Small intestine (tissue), 7 donors: Measurements from ENCODE around the gene RAMACL. TPM values are rescaled to one million over a fixed set of nuclear protein-coding genes. Genes with fewer than 3 reads are reported as not detected.

Experiments
- DNase-seq, 2 donors: peaks; one replicate each; pipeline versions ENCODE4 v3.0.0 to v3.0.0-alpha.2; 2013
- FAIRE-seq: peaks from 2 replicates; lab custom pipeline; 2012; peaks lifted over from hg19 to GRCh38; lab: Jason Lieb, UNC
- H3K27ac ChIP-seq, 3 donors: one replicate each; pipeline ENCODE4 v1.5.1; 2013; ENCODE audit warnings: low read length in 2 of 3, mild to moderate bottlenecking in 2 of 3, control low read depth in 1 of 3, inconsistent platforms in 1 of 3, low read depth in 1 of 3, moderate library complexity in 1 of 3
- H3K27me3 ChIP-seq, 3 donors: one replicate each; pipeline ENCODE4 v1.6.1; 2013; ENCODE audit warnings: low read length in 3 of 3, inconsistent platforms in 1 of 3; ENCODE audit not compliant: control insufficient read depth in 3 of 3, insufficient read depth in 3 of 3
- H3K36me3 ChIP-seq, 3 donors: one replicate each; pipeline ENCODE4 v1.6.1; 2013; ENCODE audit warnings: low read length in 3 of 3, inconsistent platforms in 1 of 3, low read depth in 1 of 3, mild to moderate bottlenecking in 1 of 3, moderate library complexity in 1 of 3; ENCODE audit not compliant: control insufficient read depth in 3 of 3, insufficient read depth in 2 of 3
- H3K4me1 ChIP-seq, 3 donors: one replicate each; pipeline ENCODE4 v1.6.1; 2013; ENCODE audit warnings: low read length in 2 of 3, inconsistent platforms in 1 of 3, low read depth in 1 of 3, mild to moderate bottlenecking in 1 of 3, moderate library complexity in 1 of 3; ENCODE audit not compliant: control insufficient read depth in 3 of 3, insufficient read depth in 2 of 3
- H3K4me3 ChIP-seq, 3 donors: one replicate each; pipeline ENCODE4 v1.5.1; 2013; ENCODE audit warnings: low read length in 3 of 3, control low read depth in 1 of 3, inconsistent platforms in 1 of 3, low read depth in 1 of 3, mild to moderate bottlenecking in 1 of 3, moderate library complexity in 1 of 3
- H3K9me3 ChIP-seq, 2 donors: one replicate each; pipeline ENCODE4 v1.6.1; 2013; ENCODE audit warnings: low read depth in 1 of 2, low read length in 1 of 2; ENCODE audit not compliant: control insufficient read depth in 2 of 2, insufficient read depth in 1 of 2
- WGBS, 3 donors: extraction: QIAGEN DNeasy Blood & Tissue Kit; methylation state at CpG; one replicate each; pipeline ENCODE4 v1.1.7; 2013; 5-methylcytosine and 5-hydroxymethylcytosine counted together
- polyA plus RNA-seq, 4 donors: library from polyadenylated mRNA; stranded (reverse) in 3 of 4; unstranded in 1 of 4; fragments of 200-250 nt in 3 of 4; fragments of 120-200 nt in 1 of 4; gene quantifications; one replicate each; pipeline versions ENCODE4 v1.2.1 to v1.2.3, GENCODE V29; 2013
- donor health status: healthy with polysubstance abuse.
- donor health status: control.
- donor health status: control.
- donor health status: Bipolar disorder and iron deficiency.
- donor health status: healthy.

RAMACL gene
- polyA plus RNA-seq, 4 donors, result 0.16 to 0.24 TPM; not detected in 2

DNA sequence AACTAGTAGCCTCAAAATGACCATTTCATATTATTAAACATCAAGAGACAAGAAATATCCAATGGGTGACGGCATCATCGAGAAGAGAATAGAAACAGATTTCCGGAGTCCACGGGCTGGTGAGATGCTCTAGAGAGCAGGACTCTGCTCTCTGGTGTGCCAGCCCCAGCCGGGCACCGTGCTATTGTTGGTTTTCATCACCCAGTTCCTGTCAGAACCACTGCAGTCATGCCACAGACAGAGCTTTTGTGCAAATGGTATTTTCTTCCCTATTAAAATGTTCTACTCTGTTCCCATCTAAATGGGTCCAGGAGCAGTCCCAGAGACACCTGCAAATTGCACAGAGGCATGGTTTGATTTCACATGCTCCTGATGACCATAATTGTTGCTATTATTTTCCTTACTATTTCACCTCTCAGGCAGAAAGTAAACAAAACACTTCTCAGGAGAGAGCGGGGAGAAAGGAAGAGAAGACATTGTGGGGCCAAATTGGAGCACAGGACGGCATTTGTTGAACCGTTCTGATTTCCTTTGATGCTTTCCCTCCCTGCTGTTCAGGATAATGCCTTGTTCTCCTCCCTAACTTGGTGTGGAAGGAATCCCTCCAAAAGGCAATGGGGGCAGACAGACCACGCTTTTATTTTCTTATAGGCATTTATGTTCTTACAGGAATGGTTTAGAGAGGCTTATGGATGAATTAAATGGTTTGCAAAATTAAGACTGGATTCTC, 11.4 kb upstream of the RAMACL start:
- Histone ChIP-seq H3K9me3 (no peaks in the 10 kb centered on the region), H3K27me3 (no peaks in the 10 kb centered on the region), H3K27ac (peak overlapping the region in 2 of 3 donors; percentile 8 to 71), H3K36me3 (peaks cover 0 to 5% (median 0%) of the 10 kb centered on the region in 3 donors), H3K4me3 (no peak overlapping the region), H3K4me1 (no peaks in the 10 kb centered on the region)
- WGBS, 3 donors, result 78 to 92% (median 89%) methylated on average over 10 of the region's 10 CpGs
- DNase-seq, result no peak
- FAIRE-seq, result no peak

DNA sequence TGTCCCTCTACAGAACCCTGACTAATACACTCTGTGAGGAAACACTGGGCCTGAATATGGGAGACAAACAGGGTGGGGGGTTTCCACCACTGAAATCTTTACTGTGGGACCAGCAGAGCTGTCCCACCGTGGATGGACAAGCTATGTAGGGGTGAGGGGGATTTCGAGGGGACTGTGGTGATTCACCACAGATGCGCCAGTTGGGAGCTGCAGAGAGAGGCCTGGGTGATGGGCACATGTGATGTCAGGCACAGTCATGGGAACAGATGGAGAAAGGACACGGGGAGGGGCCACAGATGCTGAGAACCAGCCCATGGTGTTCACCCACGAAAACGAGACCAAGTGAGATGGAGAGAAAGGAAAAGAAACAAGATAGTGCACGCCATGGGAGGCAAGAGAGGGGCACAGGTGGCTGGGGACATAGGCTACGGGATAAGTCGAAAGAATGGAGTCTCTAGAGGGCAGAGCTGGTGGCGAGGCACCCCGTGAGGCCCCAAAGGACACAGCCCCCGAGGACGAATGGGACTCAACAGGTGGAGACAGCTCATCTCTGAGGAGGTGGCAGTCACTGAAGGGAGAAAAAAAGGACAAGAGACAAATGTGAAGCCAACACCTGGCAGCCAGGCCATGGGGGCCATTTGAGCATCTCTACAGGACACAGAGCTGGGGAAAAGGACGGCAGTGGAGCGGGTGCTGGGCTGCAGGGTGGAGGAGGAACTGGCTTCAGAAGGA, 10.5 kb upstream of the RAMACL start:
- H3K4me1 ChIP-seq, result no peaks in the 10 kb centered on the region
- H3K27ac ChIP-seq, result peak overlapping the region in 1 of 3 donors; percentile 4
- WGBS, 3 donors, result 86 to 91% (median 91%) methylated on average over 15 of the region's 15 CpGs
- no peaks in the 10 kb centered on the region for H3K9me3 ChIP-seq
- peaks cover 0 to 5% (median 0%) of the 10 kb centered on the region in 3 donors for H3K36me3 ChIP-seq
- no peak for FAIRE-seq
- no peaks in the 10 kb centered on the region for H3K27me3 ChIP-seq
- no peak overlapping the region for H3K4me3 ChIP-seq
- no peak for DNase-seq

DNA sequence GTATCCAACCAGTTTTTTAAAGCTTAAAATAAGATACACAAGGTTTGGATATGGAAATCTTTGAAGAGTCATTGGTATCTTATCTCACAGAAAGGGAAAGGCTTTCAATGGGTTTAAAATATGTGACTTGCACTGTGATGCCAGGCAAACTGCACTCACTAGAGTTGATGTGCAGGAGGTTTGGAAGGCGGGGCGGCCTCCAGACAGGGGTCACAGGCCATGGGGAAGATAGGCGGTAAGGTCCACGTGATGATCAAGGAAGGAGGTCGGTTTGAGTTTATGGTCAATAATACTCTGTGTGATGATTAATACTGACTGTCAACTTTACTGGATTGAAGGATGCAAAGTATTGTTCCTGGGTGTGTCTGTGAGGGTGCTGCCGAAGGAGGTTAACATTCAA, 9.5 kb upstream of the RAMACL start:
- no peak for FAIRE-seq
- no peak for DNase-seq
- Histone ChIP-seq H3K4me3 (no peak overlapping the region), H3K9me3 (no peaks in the 10 kb centered on the region), H3K27me3 (no peaks in the 10 kb centered on the region), H3K27ac (peak overlapping the region in 1 of 3 donors; percentile 29), H3K4me1 (no peaks in the 10 kb centered on the region), H3K36me3 (peaks cover 0 to 5% (median 0%) of the 10 kb centered on the region in 3 donors)
- WGBS, 3 donors, result 56 to 76% (median 73%) methylated on average over 6 of the region's 6 CpGs

DNA sequence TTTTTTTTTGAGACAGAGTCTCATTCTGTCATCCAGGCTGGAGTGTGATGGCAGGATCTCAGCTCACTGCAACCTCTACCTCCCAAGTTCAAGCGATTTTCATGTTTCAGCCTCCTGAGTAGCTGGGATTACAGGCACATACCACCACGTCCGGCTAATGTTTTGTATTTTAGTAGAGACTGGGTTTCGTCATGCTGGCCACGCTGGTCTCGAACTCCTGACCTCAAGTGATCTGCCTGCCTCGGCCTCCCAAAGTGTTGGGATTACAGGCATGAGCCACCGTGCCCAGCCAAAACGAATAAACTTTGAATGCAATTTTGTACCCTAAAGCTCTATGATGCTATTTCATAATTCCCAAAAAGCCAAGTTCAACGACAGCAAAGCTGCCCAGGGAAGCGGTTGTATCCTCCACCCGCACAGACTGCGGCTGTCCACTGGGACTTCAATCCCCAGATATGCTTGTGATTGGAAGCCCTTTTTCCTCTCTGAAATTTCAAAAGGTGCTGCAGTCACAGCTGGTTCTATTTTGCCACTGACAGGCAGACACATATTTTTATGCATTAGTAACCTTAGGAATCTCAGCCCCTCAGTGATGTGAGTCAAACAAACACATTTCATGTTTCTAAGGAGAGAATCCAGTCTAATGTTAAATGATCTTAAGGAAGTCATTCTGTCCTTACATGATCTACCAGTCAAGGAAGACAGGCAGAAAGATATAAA, 8.7 kb upstream of the RAMACL start:
- Histone ChIP-seq H3K27me3 (no peaks in the 10 kb centered on the region), H3K27ac (peak overlapping the region in 1 of 3 donors; percentile 1), H3K9me3 (no peaks in the 10 kb centered on the region), H3K36me3 (peaks cover 0 to 5% (median 0%) of the 10 kb centered on the region in 3 donors), H3K4me1 (no peaks in the 10 kb centered on the region), H3K4me3 (no peak overlapping the region)
- 90 to 93% (median 92%) methylated on average over 13 of the region's 13 CpGs for WGBS, 3 donors
- DNase-seq (no peak), FAIRE-seq (no peak)

DNA sequence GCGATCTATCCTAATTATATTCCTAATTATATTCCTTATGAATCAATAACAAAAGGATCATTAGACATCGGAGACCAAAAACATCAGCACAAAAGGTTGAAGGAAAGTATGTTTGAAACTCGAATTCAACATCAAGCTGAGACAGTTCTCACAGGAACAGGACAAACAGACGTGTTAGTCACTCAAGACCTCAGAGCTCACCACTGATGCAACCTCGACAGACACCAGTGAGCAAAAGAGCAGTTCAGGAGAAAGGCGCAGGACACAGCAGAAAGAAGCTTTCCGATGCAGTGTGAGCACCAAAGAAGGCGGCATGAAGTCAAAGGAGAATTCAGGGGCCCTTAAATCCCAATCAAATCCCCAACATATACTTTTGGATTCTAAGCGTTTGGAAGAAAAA, 6.3 kb upstream of the RAMACL start:
- Histone ChIP-seq H3K27me3 (no peaks in the 10 kb centered on the region), H3K36me3 (peaks cover 0 to 5% (median 0%) of the 10 kb centered on the region in 3 donors), H3K27ac (no peak overlapping the region), H3K4me3 (no peak overlapping the region), H3K9me3 (no peaks in the 10 kb centered on the region), H3K4me1 (no peaks in the 10 kb centered on the region)
- 87 to 90% (median 90%) methylated on average over 9 of the region's 9 CpGs for WGBS, 3 donors
- FAIRE-seq, result no peak
- no peak for DNase-seq

DNA sequence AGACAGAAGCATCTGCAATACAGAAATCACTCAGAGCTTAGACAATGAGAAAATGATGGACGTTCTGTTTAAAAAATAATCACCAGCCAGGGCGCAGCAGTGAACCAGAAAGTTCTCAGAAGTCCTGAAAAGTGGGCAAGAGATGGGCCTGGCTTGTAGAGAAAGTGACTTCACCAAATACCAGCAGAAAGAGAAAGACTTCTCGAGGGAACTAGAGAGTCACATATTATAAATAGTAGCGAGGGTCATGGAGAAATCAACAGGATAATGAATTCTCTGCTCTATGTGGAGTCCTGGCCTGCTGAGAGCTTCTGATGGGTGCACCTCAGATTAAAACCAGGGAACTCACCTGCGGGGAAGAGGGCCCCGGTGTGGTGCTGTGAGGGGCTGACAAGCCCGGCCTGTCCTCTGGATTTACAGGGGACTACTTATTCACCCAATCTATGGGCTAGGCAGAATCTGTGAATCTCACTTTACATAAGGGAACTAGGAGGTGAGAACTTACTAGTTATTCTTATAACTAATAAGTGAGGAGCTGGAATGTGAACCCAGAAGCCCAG, 5.6 kb upstream of the RAMACL start:
- DNase-seq, result no peak
- H3K4me1 ChIP-seq, result no peaks in the 10 kb centered on the region
- no peak for FAIRE-seq
- no peaks in the 10 kb centered on the region for H3K9me3 ChIP-seq
- H3K36me3 ChIP-seq, result peaks cover 0 to 3% (median 0%) of the 10 kb centered on the region in 3 donors
- no peak overlapping the region for H3K27ac ChIP-seq
- H3K4me3 ChIP-seq, result no peak overlapping the region
- no peaks in the 10 kb centered on the region for H3K27me3 ChIP-seq
- 85 to 94% (median 88%) methylated on average over 7 of the region's 7 CpGs for WGBS, 3 donors

DNA sequence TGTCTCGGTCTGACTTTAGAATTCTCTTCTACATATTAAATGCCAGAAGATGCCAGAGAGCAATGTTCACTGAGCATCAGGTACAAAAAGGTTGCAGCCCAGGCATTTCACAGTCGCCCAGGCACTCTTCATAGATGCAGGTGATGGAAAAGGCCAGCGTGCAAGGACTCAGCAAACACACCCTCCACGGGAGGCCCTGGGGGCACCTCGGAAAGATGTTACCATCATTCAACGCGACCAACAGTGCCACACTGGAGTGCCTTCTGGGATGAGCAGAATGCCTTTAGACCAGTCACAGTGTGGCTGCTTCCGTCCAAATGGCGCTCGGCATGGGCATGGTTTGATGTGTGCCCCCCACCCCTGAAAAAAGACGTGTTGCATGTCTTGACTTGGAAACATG, 4.5 kb upstream of the RAMACL start:
- FAIRE-seq, result no peak

More for the DNA sequence above, 4.5 kb upstream of the RAMACL start:
- DNase-seq, result no peak
- no peaks in the 10 kb centered on the region for H3K9me3 ChIP-seq
- no peaks in the 10 kb centered on the region for H3K27me3 ChIP-seq
- H3K36me3 ChIP-seq, result peaks cover 0 to 1% (median 0%) of the 10 kb centered on the region in 3 donors
- WGBS, 3 donors, result 88 to 93% (median 88%) methylated on average over 11 of the region's 11 CpGs
- H3K27ac ChIP-seq, result no peak overlapping the region
- no peaks in the 10 kb centered on the region for H3K4me1 ChIP-seq
- no peak overlapping the region for H3K4me3 ChIP-seq
